Muscle layer of colon (tissue), 2 donors: ENCODE results near the gene GADD45B.
"Not testable (repeated sequence)": the region's sequence is repeated elsewhere in the genome, so short reads cannot be mapped to it uniquely, and the experiment has no call there.

Source experiments
- H3K27ac ChIP-seq: one replicate; pipeline ENCODE4 v1.7.0; 2013; ENCODE audit warnings: low read depth, mild to moderate bottlenecking, low read length, moderate library complexity
- H3K27me3 ChIP-seq, 2 donors: one replicate each; pipeline ENCODE4 v1.7.0; 2013; ENCODE audit warnings: low read length in 2 of 2, mild to moderate bottlenecking in 2 of 2; ENCODE audit not compliant: insufficient read depth in 2 of 2, control insufficient read depth in 1 of 2
- H3K36me3 ChIP-seq: one replicate; pipeline ENCODE4 v1.7.0; 2013; ENCODE audit warnings: mild to moderate bottlenecking, low read length; ENCODE audit not compliant: insufficient read depth
- H3K4me1 ChIP-seq: one replicate; pipeline ENCODE4 v1.7.0; 2013; ENCODE audit warnings: mild to moderate bottlenecking, low read length; ENCODE audit not compliant: insufficient read depth
- H3K4me3 ChIP-seq, 2 donors: one replicate each; pipeline ENCODE4 v1.7.0; 2013; ENCODE audit warnings: low read length in 2 of 2, low read depth in 1 of 2, mild to moderate bottlenecking in 1 of 2, moderate library complexity in 1 of 2
- H3K9ac ChIP-seq: one replicate; pipeline ENCODE4 v1.7.0; 2013; ENCODE audit warnings: low read length
- H3K9me3 ChIP-seq: one replicate; pipeline ENCODE4 v1.7.0; 2013; ENCODE audit warnings: mild to moderate bottlenecking, low read length
- donor health status: abdominal sarcoma.
- donor health status: Adenocarcinoma of cecum.

GADD45B gene

DNA sequence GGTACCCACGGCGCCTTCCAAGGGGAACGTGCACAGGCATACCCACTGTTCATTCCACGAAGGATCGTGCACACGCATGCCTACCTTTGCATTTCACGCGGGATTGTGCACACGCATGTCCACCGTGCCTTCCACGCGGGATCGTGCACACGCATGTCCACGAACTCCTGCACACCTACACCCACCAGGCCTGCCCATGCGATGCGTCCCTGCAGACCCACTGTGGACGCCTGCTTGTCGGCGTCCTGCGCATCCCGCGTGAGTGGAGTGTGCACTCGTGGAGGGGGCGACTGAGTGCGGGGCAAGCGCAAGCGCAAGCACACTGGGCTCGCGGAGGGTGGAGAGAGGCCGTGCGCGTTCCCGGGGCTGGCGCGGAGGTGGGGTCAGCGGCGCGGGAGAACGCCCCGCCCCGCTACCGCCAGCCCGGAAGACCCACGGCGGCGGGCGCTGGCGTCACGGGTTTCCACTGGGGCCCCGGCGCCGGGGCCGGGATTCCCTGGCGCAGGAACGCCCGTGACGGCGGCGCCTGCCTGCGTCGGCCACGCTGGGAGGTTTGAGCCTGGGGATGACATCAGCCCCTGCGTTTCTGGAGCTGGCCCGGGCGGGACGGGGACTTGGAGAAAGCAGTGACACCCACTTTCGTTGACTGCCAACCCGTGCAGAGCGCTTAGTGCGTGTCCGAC lies 18.7 kb downstream of the GADD45B start:
- H3K4me3 ChIP-seq = peak overlapping the region; percentile 66 to 86
- H3K36me3 ChIP-seq = no peaks in the 10 kb centered on the region
- H3K27me3 ChIP-seq = no peaks in the 10 kb centered on the region
- peak overlapping the region; percentile 48 for H3K27ac ChIP-seq
- H3K9ac ChIP-seq = peak overlapping the region; percentile 49
- H3K4me1 ChIP-seq = peaks cover 10% of the 10 kb centered on the region
- H3K9me3 ChIP-seq = no peaks in the 10 kb centered on the region

DNA sequence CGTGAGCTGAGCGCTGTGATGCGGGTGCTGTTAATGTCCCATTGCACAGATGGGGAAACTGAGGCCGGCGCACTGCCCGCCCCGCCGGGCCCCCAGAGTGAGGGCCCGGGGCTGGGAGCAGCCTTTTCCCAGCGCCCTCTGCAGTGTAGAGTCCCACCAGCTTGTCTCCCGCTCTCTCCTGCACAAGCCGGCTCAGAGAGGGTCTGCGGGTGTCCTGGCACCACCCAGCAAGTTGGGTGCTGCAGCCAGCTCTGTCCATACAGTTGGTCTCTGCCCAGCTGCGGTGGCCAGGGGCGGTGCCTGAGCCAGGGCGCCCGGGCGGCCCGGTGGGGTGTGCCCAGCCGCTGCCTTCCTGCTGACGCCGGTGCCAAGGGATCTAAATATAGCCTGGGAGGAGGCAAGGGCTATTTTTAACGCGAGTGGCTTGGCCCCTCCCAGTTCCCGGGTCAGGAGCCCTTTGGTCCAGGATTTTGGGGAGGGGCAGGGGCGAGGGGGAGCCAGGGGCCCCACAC lies 19.3 kb downstream of the GADD45B start:
- H3K9ac ChIP-seq = peak overlapping the region; percentile 49
- H3K4me1 ChIP-seq = peaks cover 7% of the 10 kb centered on the region
- H3K36me3 ChIP-seq = no peaks in the 10 kb centered on the region
- H3K27me3 ChIP-seq = no peaks in the 10 kb centered on the region
- H3K4me3 ChIP-seq = peak overlapping the region; percentile 66 to 86
- no peaks in the 10 kb centered on the region for H3K9me3 ChIP-seq
- H3K27ac ChIP-seq = peak overlapping the region; percentile 48

DNA sequence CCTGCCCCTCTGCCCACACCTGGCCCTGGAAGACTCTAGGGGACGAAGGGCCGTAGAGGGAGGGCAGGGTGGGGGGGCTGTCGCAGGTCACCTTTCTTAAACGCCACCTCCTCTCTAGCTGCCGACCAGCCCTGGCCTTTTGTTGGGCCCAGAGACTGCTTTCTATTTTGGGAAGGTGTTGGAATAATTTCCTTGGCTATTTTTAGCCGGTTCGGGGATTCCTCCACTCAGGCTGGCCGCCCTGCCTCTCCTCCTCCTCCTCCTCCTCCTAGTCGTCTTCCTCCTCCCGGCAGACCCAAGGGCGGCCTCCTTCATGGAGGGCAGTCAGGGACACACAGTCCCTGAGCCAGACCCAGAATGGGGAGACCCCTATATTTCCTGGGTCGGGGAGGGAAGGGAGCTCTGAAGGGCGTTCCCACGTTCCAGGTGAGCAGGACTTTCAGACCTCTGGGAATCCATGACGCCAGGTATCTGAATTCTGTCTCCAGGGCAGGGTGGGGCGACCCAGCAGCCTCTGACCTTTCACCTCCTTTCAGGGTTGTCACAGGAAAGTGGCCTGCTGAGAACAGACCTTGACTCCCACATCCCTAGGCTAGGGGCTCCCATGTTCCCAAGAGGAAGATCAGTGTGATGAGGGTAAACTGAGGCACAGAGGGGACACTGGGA lies 19.9 kb downstream of the GADD45B start:
- Histone ChIP-seq H3K4me1 (peaks cover 7% of the 10 kb centered on the region), H3K4me3 (peak overlapping the region; percentile 66 to 86), H3K9ac (no peak overlapping the region), H3K36me3 (no peaks in the 10 kb centered on the region), H3K9me3 (no peaks in the 10 kb centered on the region), H3K27ac (peak overlapping the region; percentile 48), H3K27me3 (no peaks in the 10 kb centered on the region)

DNA sequence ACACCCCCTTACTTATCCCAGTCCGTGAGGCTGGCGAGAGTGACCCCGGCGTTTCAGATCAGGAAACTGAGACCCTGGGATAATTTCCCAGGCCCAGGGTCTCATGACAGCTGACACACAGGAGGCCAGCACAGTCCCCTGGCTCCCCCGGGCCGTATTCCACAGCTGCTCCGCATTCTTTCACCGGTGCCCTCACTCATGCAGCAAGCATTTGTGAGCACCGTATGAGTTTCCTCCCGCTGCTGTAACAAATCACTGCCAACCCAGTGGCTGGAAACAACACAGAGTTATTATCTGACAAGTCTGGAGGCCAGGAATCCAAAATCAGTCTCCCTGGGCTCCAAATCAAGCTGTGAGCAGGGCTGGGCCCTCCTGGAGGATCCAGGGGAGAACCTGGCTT lies 21.3 kb downstream of the GADD45B start:
- Histone ChIP-seq H3K27ac (no peak overlapping the region), H3K9me3 (no peaks in the 10 kb centered on the region), H3K36me3 (no peaks in the 10 kb centered on the region), H3K27me3 (no peaks in the 10 kb centered on the region), H3K9ac (no peak overlapping the region), H3K4me3 (no peak overlapping the region), H3K4me1 (peaks cover 7% of the 10 kb centered on the region)

DNA sequence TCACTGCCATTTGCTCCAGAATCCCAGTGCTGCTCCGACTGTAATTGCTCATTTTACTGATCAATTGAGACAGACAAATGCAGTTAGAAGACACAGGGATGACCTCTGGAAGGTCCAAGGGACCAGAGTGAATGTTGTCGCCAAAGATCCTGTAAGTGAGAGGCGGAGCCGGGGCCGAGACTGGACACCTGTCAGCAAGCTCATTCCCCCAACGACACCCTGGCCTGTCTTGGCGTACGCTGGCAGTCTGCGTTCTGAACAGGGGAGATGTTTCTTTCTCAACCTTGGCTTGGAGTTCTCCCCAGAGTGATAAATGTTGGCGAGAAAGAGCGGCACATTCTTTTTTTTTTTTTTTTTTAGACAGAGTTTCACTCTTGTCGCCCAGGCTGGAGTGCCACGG lies 24.2 kb downstream of the GADD45B start:
- no peak overlapping the region for H3K4me3 ChIP-seq
- H3K27ac ChIP-seq = no peak overlapping the region
- H3K27me3 ChIP-seq = no peaks in the 10 kb centered on the region
- peaks cover 7% of the 10 kb centered on the region for H3K4me1 ChIP-seq
- no peaks in the 10 kb centered on the region for H3K9me3 ChIP-seq
- no peaks in the 10 kb centered on the region for H3K36me3 ChIP-seq
- no peak overlapping the region for H3K9ac ChIP-seq

DNA sequence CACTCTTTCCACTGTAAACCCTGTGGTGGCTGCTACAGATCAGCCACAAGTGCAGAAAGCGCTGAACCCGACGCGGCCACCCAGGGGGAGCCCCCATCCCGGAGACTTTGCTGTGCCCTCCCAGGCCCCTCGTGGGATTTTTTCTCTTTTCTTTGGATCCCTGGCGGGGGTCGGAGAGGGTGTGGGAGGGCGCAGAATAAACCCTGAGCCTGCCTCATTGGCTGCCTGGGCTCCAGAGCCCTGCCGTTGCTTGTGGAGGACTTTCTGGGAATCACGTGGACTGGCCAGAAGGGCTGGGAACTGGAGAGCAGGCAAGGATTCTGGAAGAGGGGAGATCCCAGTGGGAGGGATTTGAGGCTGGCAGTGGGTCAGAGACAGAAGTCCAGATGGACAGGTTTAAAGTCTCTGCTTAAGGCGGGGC lies 24.9 kb downstream of the GADD45B start:
- no peaks in the 10 kb centered on the region for H3K27me3 ChIP-seq
- H3K4me1 ChIP-seq = peaks cover 3% of the 10 kb centered on the region
- no peak overlapping the region for H3K9ac ChIP-seq
- H3K36me3 ChIP-seq = no peaks in the 10 kb centered on the region
- no peaks in the 10 kb centered on the region for H3K9me3 ChIP-seq
- H3K27ac ChIP-seq = no peak overlapping the region
- H3K4me3 ChIP-seq = no peak overlapping the region

DNA sequence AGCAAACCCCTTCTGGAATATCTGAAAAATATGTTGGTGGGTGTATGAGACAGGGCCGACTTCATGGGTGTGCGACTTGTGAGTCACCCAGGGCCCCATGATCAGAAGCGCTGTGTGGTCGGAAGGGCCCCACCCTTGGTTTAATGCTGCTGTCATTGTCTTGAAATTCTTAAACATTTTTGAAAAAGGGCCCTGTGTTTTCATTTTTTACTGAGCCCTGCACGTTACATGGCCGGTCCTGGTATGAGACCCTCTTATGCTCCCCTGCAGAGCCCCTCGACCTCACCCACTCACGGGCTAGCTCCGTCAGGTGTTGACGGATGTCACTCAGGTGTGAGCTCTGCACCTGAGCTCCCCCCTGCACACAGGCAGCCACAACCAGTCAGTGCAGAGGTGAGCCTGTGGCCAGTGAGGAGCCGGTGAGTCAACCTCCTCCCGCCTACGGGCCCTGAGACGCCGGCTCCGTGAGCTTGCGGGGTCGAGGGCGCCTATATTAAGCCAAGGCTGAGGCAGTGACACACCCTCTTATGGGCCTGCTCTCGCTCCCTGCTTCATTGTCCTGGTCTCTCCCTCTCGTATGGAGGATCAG lies 27.7 kb downstream of the GADD45B start:
- Histone ChIP-seq H3K27me3 (no peaks in the 10 kb centered on the region), H3K9ac (no peak overlapping the region), H3K36me3 (no peaks in the 10 kb centered on the region), H3K27ac (no peak overlapping the region), H3K4me3 (no peak overlapping the region), H3K9me3 (no peaks in the 10 kb centered on the region), H3K4me1 (no peaks in the 10 kb centered on the region)

DNA sequence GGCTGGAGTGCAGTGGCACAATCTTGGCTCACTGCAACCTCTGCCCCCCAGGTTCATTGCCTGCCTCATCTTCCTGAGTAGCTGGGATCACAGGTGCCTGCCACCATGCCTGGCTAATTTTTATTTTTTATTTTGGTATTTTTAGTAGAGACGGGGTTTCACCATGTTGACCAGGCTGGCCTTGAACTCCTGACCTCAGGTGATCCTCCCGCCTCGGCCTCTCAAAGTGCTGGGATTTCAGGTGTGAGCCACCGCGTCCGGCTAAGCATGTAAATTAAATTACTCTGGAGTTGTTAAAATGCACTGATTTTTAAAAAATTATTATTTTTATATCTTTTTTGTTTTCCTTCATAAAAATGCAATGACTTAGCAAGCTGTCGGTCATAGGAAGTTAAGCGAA lies 30.7 kb downstream of the GADD45B start:
- not testable (repeated sequence) for H3K9ac ChIP-seq, H3K27ac ChIP-seq, H3K27me3 ChIP-seq, H3K9me3 ChIP-seq, H3K4me3 ChIP-seq, H3K4me1 ChIP-seq, H3K36me3 ChIP-seq

DNA sequence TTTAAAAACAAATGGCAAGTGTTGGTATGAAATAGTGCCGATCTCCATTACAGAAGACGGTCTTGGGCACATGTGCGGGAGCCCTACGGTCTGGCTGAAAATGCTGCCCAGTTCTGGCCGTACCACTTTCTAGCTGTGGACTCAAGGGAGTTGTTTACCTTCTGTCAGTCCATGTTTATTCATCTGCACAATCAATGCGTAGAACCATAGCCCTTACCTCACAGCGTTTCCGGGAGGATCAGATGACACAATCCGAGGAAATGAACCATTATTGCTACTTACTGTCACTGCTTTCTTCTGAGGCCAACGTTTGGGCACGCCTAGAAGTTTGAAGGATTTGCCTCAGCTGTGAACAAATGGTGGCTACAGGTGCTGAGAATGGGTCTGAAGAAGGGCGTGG lies 31.2 kb downstream of the GADD45B start:
- no peak overlapping the region for H3K27ac ChIP-seq
- H3K4me1 ChIP-seq = no peaks in the 10 kb centered on the region
- no peaks in the 10 kb centered on the region for H3K36me3 ChIP-seq
- H3K9me3 ChIP-seq = no peaks in the 10 kb centered on the region
- no peak overlapping the region for H3K4me3 ChIP-seq
- H3K27me3 ChIP-seq = no peaks in the 10 kb centered on the region
- no peak overlapping the region for H3K9ac ChIP-seq

DNA sequence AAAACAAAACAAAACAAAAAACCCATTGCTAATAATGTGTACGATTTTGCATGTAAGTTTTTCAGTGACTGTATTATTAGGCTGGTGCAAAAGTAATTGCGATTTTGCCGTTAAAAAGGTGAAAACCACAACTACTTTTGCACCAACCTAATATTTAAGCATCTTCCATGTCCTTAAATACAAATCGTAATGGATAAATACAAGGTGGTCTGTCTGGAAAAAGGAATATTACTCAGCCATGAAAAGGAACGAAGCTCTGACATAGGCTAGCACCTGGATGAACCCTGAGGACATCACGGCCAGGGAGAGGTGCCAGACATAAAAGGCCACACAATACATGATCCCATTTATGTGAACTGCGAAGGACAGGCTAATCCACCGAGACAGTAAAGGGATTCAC lies 33.2 kb downstream of the GADD45B start:
- Histone ChIP-seq H3K9ac (no peak overlapping the region), H3K4me1 (no peaks in the 10 kb centered on the region), H3K36me3 (no peaks in the 10 kb centered on the region), H3K27me3 (no peaks in the 10 kb centered on the region), H3K4me3 (no peak overlapping the region), H3K9me3 (no peaks in the 10 kb centered on the region), H3K27ac (no peak overlapping the region)

DNA sequence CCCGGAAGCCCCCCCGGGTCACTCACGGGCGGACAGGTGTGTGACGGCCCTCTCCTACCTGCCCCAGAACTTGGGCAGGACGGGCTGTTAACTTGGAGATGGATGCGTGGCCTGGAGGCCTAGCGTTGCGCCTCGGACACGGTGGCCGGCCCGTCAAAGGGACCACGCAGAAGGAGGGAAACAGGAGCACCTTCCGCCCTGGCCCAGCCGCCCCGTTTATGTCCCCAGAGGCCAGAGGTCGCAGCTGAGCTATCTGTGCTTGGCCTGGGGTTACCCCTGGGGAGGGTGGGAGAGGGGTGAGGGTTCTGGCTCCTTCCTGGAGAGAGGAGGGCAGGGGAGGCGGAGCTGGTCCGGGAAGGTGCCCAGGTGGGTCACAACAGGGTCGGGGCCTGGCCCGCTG lies 35.6 kb downstream of the GADD45B start:
- Histone ChIP-seq H3K4me1 (no peaks in the 10 kb centered on the region), H3K4me3 (no peak overlapping the region), H3K36me3 (no peaks in the 10 kb centered on the region), H3K27me3 (no peaks in the 10 kb centered on the region), H3K9me3 (no peaks in the 10 kb centered on the region), H3K27ac (no peak overlapping the region), H3K9ac (no peak overlapping the region)
